Stimulated activated CD4-positive, alpha-beta T cell treated with anti-CD3 and anti-CD28 coated beads, TNF-alpha, amount 100 ng/mL, for 24 hours (primary cell): ENCODE data around the gene EFEMP2.

Source experiments
- DNase-seq, 3 experiments: peaks; one replicate each; pipeline ENCODE4 v3.0.0-alpha.2; 2020; ENCODE audit warnings: low read depth in 3 of 3

The EFEMP2 gene

GRCh38 chr11:65885231-65885630 is 12.6 kb upstream of the EFEMP2 start:
- no peak for DNase-seq

- peak; percentile 65 to 80 (median 66) for DNase-seq
These were observed 12.1 kb upstream of the EFEMP2 start for GRCh38 chr11:65884716-65885092.

- no peak for DNase-seq
These were observed 11.5 kb upstream of the EFEMP2 start for GRCh38 chr11:65883786-65884715.

GRCh38 chr11:65883058-65883761 is 10.6 kb upstream of the EFEMP2 start:
- no peak for DNase-seq

GRCh38 chr11:65882120-65883057 is 9.8 kb upstream of the EFEMP2 start:
- no peak for DNase-seq

GRCh38 chr11:65880844-65881421 is 8.3 kb upstream of the EFEMP2 start:
- DNase-seq: no peak

- DNase-seq: no peak
These were observed 7.4 kb upstream of the EFEMP2 start for GRCh38 chr11:65880027-65880426.

- DNase-seq: no peak
These were observed 7.0 kb upstream of the EFEMP2 start, which contains the start of gene CTSW for GRCh38 chr11:65879617-65880016. Gene CTSW (plus strand): TSS chr11:65879837. CDS start chr11:65879855, 18 bp downstream.

- DNase-seq: peak; percentile 91 to 95 (median 95)
These were observed 937 bp upstream of the EFEMP2 start for GRCh38 chr11:65873318-65874156.

- DNase-seq: no peak
These were observed 620 bp downstream of the EFEMP2 start for GRCh38 chr11:65871811-65872548.

- DNase-seq: no peak
These were observed 1.6 kb downstream of the EFEMP2 start for GRCh38 chr11:65870706-65871681.

- DNase-seq: no peak
These were observed 2.3 kb downstream of the EFEMP2 start for GRCh38 chr11:65870307-65870658.

GRCh38 chr11:65869643-65870306 is 2.8 kb downstream of the EFEMP2 start:
- no peak for DNase-seq

- no peak for DNase-seq
These were observed 3.7 kb downstream of the EFEMP2 start for GRCh38 chr11:65868907-65869306.

GRCh38 chr11:65868076-65868667 is 4.4 kb downstream of the EFEMP2 start:
- DNase-seq: no peak

- DNase-seq: no peak
These were observed 5.1 kb downstream of the EFEMP2 start for GRCh38 chr11:65867284-65868071.
